HFFc6 (cell line): Measurements from ENCODE around the gene HSPB6. TPM values are rescaled to one million over a fixed set of nuclear protein-coding genes. Genes with fewer than 3 reads are reported as not detected.

Experiments used
- DNase-seq: peaks from one replicate; pipeline ENCODE4 v3.0.0-alpha.2; 2018
- H3K27ac Mint-ChIP-seq: 2 replicates; pipeline ENCODE4 v1.8.0; 2020; ENCODE audit warnings: mild to moderate bottlenecking, mixed read lengths
- H3K27me3 Mint-ChIP-seq: 2 replicates; pipeline ENCODE4 v1.8.0; 2021; ENCODE audit warnings: mild to moderate bottlenecking, moderate library complexity, mixed read lengths; ENCODE audit not compliant: insufficient read depth
- H3K36me3 Mint-ChIP-seq: 2 replicates; pipeline ENCODE4 v1.8.0; 2021; ENCODE audit warnings: low read depth, mixed read lengths
- H3K4me1 Mint-ChIP-seq: 2 replicates; pipeline ENCODE4 v1.8.0; 2020; ENCODE audit warnings: low read depth, mixed read lengths
- H3K4me3 Mint-ChIP-seq: 2 replicates; pipeline ENCODE4 v1.8.0; 2020; ENCODE audit warnings: mild to moderate bottlenecking, moderate library complexity, mixed read lengths
- H3K9me3 Mint-ChIP-seq: 2 replicates; pipeline ENCODE4 v1.8.0; 2020; ENCODE audit warnings: mild to moderate bottlenecking, mixed read lengths
- CTCF ChIP-seq: fragments of 200-600 bp; sonication (generic); IDR thresholded peaks from 2 replicates; pipeline ENCODE4 v1.5.0; 2021; ENCODE audit warnings: antibody characterized with exemption, mild to moderate bottlenecking
- long read RNA-seq: library from polyadenylated mRNA; unstranded; transcript quantifications from one replicate; pipeline ENCODE4 v2.0.0, GENCODE V29; 2019
- total RNA-seq, 6 experiments: library from RNA; stranded (reverse); fragmentation: NEBNext Ultra II Directional; extraction: Animal tissue kit (Norgen Biotek cat#: 25700); gene quantifications; 2 replicates in 1 of 6; 3 replicates in 5 of 6; pipeline ENCODE4 v1.2.3, GENCODE V29; 2021

The HSPB6 gene
- total RNA-seq = 100 to 1,000 TPM in 1 of 6 experiments, 10 to 100 TPM in 5; 37.0 to 122 (median 43.9) TPM
- long read RNA-seq, transcript HSPB6-201 (3 exons, 1,457 nt) = major isoform, 14 of 14 reads
- long read RNA-seq, partial matches to known transcripts = 0 of 14 reads
- long read RNA-seq, other reads (novel, unspliced or antisense) = 0 of 14 reads

DNA sequence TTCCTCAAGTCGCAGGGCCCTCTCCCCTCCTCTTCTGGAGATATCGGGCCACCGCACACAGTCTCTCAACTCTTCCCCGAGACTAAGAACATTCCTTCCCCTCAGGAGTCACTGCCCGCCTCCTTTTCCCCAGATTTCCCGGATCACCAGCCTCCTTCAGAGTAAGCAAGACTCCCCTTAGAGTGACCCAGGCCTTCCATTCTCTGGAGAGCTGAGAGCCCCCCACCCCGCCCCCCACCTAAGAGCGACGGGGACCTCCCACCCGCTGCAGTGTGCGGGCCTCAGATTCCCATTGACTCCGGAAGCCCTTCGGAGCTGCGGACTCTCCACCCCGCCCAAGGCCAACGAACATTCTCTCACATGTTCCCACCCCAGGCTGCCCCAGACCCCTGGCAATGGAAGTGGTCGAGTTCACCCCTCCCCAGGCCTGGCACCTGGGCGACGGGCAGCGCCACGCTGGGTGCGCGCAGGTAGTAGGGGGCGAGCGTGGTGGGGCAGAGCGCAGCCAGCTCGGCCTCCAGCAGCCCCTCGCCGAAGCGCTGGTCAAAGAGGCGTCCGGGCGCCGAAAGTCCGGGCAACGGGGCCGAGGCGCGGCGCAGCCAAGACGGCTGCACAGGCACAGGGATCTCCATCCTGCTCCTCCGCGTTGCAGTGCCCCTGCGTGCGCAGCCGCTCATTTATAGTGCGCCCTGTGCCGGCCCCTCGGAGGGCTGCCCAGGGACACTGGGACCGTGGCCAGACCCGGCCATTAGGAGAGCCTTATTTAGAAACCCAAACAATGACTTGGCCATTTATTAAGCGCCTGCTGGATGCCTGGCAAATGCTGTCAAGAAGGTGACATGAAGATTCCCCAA lies at the start of gene HSPB6:
HSPB6 (minus strand) TSS at position 653 of the 854 bp plus-strand sequence; CDS start at position 632, 21 bp downstream.
- peak within 1 kb of the TSS; percentile 92 for H3K4me3 Mint-ChIP-seq
- peak within 1 kb of the TSS; percentile 99 for H3K27ac Mint-ChIP-seq
- no peaks in the 10 kb centered on the region for H3K9me3 Mint-ChIP-seq
- H3K27me3 Mint-ChIP-seq = peaks cover 9% of the 10 kb centered on the region
- TF ChIP-seq CTCF = no peak
- H3K4me1 Mint-ChIP-seq = peaks cover 42% of the 10 kb centered on the region
- peak; percentile 61 for DNase-seq
- H3K36me3 Mint-ChIP-seq = peaks cover 12% of the 10 kb centered on the region; the same call in 1 of the 2 replicates

DNA sequence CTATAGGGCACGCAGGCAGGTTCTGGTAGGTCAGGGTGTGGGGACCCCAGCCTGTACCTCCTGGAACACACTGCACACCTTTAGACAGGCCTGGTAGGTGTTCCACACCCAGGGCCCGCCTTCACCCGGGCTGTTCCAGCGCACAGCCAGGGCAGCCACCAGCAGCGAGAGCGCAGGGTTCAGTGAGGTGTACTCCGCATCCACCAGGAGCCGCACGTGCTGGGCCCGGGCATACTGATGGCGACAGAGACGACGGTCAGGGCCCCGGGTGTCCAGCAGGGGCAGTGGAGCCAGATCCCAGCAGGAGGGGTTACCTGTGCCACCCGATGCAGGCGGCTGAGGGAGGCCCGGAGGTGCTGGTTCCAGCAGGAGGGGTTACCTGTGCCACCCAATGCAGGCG lies 49.8 kb upstream of the HSPB6 start:
- Mint-ChIP-seq H3K27ac (no peak overlapping the region), H3K4me3 (no peak overlapping the region), H3K4me1 (no peaks in the 10 kb centered on the region), H3K9me3 (no peaks in the 10 kb centered on the region), H3K27me3 (peaks cover 48% of the 10 kb centered on the region), H3K36me3 (no peaks in the 10 kb centered on the region)
- no peak for DNase-seq
- no peak for TF ChIP-seq CTCF

GRCh38 chr19:35805526-35806102 lies 48.8 kb upstream of the HSPB6 start:
- no peak for TF ChIP-seq CTCF
- H3K9me3 Mint-ChIP-seq = no peaks in the 10 kb centered on the region
- H3K4me3 Mint-ChIP-seq = no peak overlapping the region
- no peaks in the 10 kb centered on the region for H3K4me1 Mint-ChIP-seq
- no peak for DNase-seq
- peaks cover 47% of the 10 kb centered on the region for H3K27me3 Mint-ChIP-seq
- H3K27ac Mint-ChIP-seq = no peak overlapping the region
- no peaks in the 10 kb centered on the region for H3K36me3 Mint-ChIP-seq

- H3K9me3 Mint-ChIP-seq = no peaks in the 10 kb centered on the region
- DNase-seq = no peak
- H3K27me3 Mint-ChIP-seq = peaks cover 54% of the 10 kb centered on the region
- no peaks in the 10 kb centered on the region for H3K36me3 Mint-ChIP-seq
- no peaks in the 10 kb centered on the region for H3K4me1 Mint-ChIP-seq
- H3K27ac Mint-ChIP-seq = no peak overlapping the region
- TF ChIP-seq CTCF = no peak
- no peak overlapping the region for H3K4me3 Mint-ChIP-seq
Observed at GRCh38 chr19:35801828-35802227, 45.0 kb upstream of the HSPB6 start.

GRCh38 chr19:35797663-35798062 lies 40.8 kb upstream of the HSPB6 start:
- Mint-ChIP-seq H3K27ac (no peak overlapping the region), H3K4me1 (no peaks in the 10 kb centered on the region), H3K36me3 (no peaks in the 10 kb centered on the region), H3K4me3 (no peak overlapping the region), H3K9me3 (no peaks in the 10 kb centered on the region), H3K27me3 (peaks cover 44% of the 10 kb centered on the region)
- no peak for DNase-seq
- no peak for TF ChIP-seq CTCF
